ENCODE data around the gene CENPX. TPM values are rescaled to one million over a fixed set of nuclear protein-coding genes. Genes with fewer than 3 reads are reported as not detected.

Gene CENPX
- total and polyA plus RNA-seq, 2 of the 13 experiments (the other 11 are each of a cell fraction or from before 2014, with no cell fraction given), result 92.7 to 170 TPM

DNA sequence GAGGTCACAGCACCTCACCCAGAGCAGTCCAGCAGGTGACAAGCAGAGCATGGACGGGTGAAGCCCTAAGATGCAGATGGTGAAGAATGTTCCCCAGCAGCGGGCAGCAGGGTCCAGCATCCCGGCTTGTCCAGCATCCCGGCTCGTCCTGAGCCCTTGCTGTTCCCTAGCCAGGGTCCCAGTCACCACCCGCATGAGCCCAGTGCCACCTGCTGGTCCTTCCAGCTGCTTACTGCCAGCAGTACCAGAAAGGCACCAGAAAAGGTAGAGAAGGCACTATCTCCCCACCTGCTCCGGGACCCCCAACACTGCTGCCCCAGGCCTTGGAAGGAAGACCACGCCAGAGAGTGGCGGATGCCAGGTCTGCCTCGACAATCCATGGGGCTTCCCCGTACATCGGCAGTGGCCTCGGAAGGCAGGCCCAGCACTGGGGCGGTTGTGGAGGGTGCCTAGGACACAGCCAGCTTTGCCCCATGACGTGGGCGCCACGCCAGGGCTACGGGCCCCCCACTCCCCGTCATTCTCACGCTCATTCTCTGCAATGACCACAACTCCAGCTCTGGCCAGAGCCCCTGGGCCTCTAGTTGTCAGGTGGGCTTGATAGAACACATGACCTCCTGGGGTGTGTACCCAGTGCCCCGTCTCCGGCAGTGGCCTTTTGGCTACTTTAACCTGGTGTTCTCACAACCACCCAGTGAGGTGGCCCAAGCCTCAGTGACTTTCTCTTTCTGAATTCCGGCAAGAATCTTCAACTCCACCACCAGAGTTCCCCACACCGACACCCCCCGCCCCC lies 1.4 kb downstream of the CENPX start (continued):
- TF ChIP-seq, protein P1, sequence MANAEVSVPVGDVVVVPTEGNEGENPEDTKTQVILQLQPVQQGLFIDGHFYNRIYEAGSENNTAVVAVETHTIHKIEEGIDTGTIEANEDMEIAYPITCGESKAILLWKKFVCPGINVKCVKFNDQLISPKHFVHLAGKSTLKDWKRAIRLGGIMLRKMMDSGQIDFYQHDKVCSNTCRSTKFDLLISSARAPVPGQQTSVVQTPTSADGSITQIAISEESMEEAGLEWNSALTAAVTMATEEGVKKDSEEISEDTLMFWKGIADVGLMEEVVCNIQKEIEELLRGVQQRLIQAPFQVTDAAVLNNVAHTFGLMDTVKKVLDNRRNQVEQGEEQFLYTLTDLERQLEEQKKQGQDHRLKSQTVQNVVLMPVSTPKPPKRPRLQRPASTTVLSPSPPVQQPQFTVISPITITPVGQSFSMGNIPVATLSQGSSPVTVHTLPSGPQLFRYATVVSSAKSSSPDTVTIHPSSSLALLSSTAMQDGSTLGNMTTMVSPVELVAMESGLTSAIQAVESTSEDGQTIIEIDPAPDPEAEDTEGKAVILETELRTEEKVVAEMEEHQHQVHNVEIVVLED (CRISPR knock-in tag; IDR thresholded peaks at IDR 0.05; ENCODE audit: borderline replicate concordance), result peak; percentile 32; the same call in 1 of the 2 replicates
- TF ChIP-seq ZNF510 (CRISPR knock-in tag; IDR thresholded peaks at IDR 0.05; ENCODE audit: low read depth) (0 out of 2 replicates have a peak, but pooled peaks have one; percentile 22), TBX2 (CRISPR knock-in tag; IDR thresholded peaks at IDR 0.05; ENCODE audit: borderline replicate concordance) (peak; percentile 79), ATF7-NPFF (CRISPR knock-in tag; IDR thresholded peaks at IDR 0.05; ENCODE audit: low read depth) (peak; percentile 90), HES4 (CRISPR knock-in tag; IDR thresholded peaks at IDR 0.05; ENCODE audit: borderline replicate concordance) (no peak), SRSF9 (IDR thresholded peaks at IDR 0.05; ENCODE audit: borderline replicate concordance, insufficient read depth, low read depth, low read length, poor library complexity, severe bottlenecking) (no peak), ZNF790 (CRISPR knock-in tag; IDR thresholded peaks at IDR 0.05; ENCODE audit: borderline replicate concordance) (no peak), PAF1 (CRISPR knock-in tag; IDR thresholded peaks at IDR 0.05) (peak; percentile 80; the same call in 1 of the 2 replicates), IRF2 (CRISPR knock-in tag; IDR thresholded peaks at IDR 0.05) (peak; percentile 85), ZFP36L1 (CRISPR knock-in tag; IDR thresholded peaks at IDR 0.05) (0 out of 2 replicates have a peak, but pooled peaks have one; percentile 10), PPARG (CRISPR knock-in tag; conservative IDR thresholded peaks at IDR 0.05) (no peak), HOXD1 (CRISPR knock-in tag; IDR thresholded peaks at IDR 0.05) (peak; percentile 42; the same call in 1 of the 2 replicates), CEBPG (CRISPR knock-in tag; IDR thresholded peaks at IDR 0.05) (no peak), ZNF143 (CRISPR knock-in tag; IDR thresholded peaks at IDR 0.05) (no peak; the same call in 1 of the 2 replicates), ADNP (CRISPR knock-in tag; IDR thresholded peaks at IDR 0.05) (no peak)
- TF ChIP-seq, protein P2, sequence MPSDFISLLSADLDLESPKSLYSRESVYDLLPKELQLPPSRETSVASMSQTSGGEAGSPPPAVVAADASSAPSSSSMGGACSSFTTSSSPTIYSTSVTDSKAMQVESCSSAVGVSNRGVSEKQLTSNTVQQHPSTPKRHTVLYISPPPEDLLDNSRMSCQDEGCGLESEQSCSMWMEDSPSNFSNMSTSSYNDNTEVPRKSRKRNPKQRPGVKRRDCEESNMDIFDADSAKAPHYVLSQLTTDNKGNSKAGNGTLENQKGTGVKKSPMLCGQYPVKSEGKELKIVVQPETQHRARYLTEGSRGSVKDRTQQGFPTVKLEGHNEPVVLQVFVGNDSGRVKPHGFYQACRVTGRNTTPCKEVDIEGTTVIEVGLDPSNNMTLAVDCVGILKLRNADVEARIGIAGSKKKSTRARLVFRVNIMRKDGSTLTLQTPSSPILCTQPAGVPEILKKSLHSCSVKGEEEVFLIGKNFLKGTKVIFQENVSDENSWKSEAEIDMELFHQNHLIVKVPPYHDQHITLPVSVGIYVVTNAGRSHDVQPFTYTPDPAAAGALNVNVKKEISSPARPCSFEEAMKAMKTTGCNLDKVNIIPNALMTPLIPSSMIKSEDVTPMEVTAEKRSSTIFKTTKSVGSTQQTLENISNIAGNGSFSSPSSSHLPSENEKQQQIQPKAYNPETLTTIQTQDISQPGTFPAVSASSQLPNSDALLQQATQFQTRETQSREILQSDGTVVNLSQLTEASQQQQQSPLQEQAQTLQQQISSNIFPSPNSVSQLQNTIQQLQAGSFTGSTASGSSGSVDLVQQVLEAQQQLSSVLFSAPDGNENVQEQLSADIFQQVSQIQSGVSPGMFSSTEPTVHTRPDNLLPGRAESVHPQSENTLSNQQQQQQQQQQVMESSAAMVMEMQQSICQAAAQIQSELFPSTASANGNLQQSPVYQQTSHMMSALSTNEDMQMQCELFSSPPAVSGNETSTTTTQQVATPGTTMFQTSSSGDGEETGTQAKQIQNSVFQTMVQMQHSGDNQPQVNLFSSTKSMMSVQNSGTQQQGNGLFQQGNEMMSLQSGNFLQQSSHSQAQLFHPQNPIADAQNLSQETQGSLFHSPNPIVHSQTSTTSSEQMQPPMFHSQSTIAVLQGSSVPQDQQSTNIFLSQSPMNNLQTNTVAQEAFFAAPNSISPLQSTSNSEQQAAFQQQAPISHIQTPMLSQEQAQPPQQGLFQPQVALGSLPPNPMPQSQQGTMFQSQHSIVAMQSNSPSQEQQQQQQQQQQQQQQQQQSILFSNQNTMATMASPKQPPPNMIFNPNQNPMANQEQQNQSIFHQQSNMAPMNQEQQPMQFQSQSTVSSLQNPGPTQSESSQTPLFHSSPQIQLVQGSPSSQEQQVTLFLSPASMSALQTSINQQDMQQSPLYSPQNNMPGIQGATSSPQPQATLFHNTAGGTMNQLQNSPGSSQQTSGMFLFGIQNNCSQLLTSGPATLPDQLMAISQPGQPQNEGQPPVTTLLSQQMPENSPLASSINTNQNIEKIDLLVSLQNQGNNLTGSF (CRISPR knock-in tag; IDR thresholded peaks at IDR 0.05), result no peak
- TF ChIP-seq, protein P3, sequence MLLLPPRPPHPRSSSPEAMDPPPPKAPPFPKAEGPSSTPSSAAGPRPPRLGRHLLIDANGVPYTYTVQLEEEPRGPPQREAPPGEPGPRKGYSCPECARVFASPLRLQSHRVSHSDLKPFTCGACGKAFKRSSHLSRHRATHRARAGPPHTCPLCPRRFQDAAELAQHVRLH (CRISPR knock-in tag; IDR thresholded peaks at IDR 0.05; ENCODE audit: borderline replicate concordance, low read depth), result 0 out of 2 replicates have a peak, but pooled peaks have one; percentile 50
- TF ChIP-seq, protein P4, sequence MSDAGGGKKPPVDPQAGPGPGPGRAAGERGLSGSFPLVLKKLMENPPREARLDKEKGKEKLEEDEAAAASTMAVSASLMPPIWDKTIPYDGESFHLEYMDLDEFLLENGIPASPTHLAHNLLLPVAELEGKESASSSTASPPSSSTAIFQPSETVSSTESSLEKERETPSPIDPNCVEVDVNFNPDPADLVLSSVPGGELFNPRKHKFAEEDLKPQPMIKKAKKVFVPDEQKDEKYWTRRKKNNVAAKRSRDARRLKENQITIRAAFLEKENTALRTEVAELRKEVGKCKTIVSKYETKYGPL (CRISPR knock-in tag; IDR thresholded peaks at IDR 0.05), result no peak
- TF ChIP-seq, protein P5, sequence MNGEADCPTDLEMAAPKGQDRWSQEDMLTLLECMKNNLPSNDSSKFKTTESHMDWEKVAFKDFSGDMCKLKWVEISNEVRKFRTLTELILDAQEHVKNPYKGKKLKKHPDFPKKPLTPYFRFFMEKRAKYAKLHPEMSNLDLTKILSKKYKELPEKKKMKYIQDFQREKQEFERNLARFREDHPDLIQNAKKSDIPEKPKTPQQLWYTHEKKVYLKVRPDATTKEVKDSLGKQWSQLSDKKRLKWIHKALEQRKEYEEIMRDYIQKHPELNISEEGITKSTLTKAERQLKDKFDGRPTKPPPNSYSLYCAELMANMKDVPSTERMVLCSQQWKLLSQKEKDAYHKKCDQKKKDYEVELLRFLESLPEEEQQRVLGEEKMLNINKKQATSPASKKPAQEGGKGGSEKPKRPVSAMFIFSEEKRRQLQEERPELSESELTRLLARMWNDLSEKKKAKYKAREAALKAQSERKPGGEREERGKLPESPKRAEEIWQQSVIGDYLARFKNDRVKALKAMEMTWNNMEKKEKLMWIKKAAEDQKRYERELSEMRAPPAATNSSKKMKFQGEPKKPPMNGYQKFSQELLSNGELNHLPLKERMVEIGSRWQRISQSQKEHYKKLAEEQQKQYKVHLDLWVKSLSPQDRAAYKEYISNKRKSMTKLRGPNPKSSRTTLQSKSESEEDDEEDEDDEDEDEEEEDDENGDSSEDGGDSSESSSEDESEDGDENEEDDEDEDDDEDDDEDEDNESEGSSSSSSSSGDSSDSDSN (CRISPR knock-in tag; IDR thresholded peaks at IDR 0.05), result peak; percentile 74

Data from HepG2 (cell line).